NCI-H2029 (cell line): ENCODE measurements around the gene LRP5.
A peak's percentile ranks its signal among the peaks of the same experiment; 100 is the strongest.

Source experiments
- DNase-seq: peaks from one replicate; lab custom pipeline; 2025; lab: John Stamatoyannopoulos, UW

The LRP5 gene

GRCh38 chr11:68371171-68372041 is 59.0 kb downstream of the LRP5 start:
- no peak for DNase-seq

- DNase-seq = no peak
These were observed 59.7 kb downstream of the LRP5 start for GRCh38 chr11:68372114-68372513.

- no peak for DNase-seq
These were observed 60.2 kb downstream of the LRP5 start for GRCh38 chr11:68372625-68373024.

GRCh38 chr11:68373189-68373814 is 60.9 kb downstream of the LRP5 start:
- no peak for DNase-seq

GRCh38 chr11:68373815-68374501 is 61.6 kb downstream of the LRP5 start:
- DNase-seq = no peak

- DNase-seq = no peak
These were observed 62.1 kb downstream of the LRP5 start for GRCh38 chr11:68374531-68374930.

- no peak for DNase-seq
These were observed 62.9 kb downstream of the LRP5 start for GRCh38 chr11:68375337-68375736.

- no peak for DNase-seq
These were observed 63.4 kb downstream of the LRP5 start for GRCh38 chr11:68375766-68376165.

GRCh38 chr11:68377389-68377795 is 65.0 kb downstream of the LRP5 start:
- no peak for DNase-seq

- DNase-seq = peak; percentile 63
These were observed 66.8 kb downstream of the LRP5 start for GRCh38 chr11:68379206-68379605.

GRCh38 chr11:68380786-68381622 is 68.6 kb downstream of the LRP5 start:
- DNase-seq = peak; percentile 31

- DNase-seq = no peak
These were observed 69.3 kb downstream of the LRP5 start for GRCh38 chr11:68381716-68382115.

GRCh38 chr11:68382358-68382998 is 70.1 kb downstream of the LRP5 start:
- peak; percentile 14 for DNase-seq

GRCh38 chr11:68383976-68384501 is 71.6 kb downstream of the LRP5 start:
- no peak for DNase-seq

- no peak for DNase-seq
These were observed 72.2 kb downstream of the LRP5 start for GRCh38 chr11:68384530-68385081.

- DNase-seq = no peak
These were observed 72.7 kb downstream of the LRP5 start for GRCh38 chr11:68385128-68385527.

- DNase-seq = no peak
These were observed 74.1 kb downstream of the LRP5 start for GRCh38 chr11:68386331-68386978.

GRCh38 chr11:68387840-68388239 is 75.4 kb downstream of the LRP5 start:
- no peak for DNase-seq

GRCh38 chr11:68388595-68389198 is 76.3 kb downstream of the LRP5 start:
- DNase-seq = no peak

- no peak for DNase-seq
These were observed 77.9 kb downstream of the LRP5 start for GRCh38 chr11:68390315-68390714.
